Pancreas (tissue), 10 donors: ENCODE data around the gene MOXD1. TPM values are rescaled to one million over a fixed set of nuclear protein-coding genes. Genes with fewer than 3 reads are reported as not detected.
"Not testable (repeated sequence)": the region's sequence is repeated elsewhere in the genome, so short reads cannot be mapped to it uniquely, and the experiment has no call there.

Source experiments
- ATAC-seq, 4 donors: fragments of 200-7000 bp; cut with Tn5 transposase; one replicate each; pipeline versions ENCODE4 v1.8.0 to v1.9.1; 2020; ENCODE audit warnings: mild to moderate bottlenecking in 4 of 4, moderate library complexity in 4 of 4
- DNase-seq, 6 donors: peaks; one replicate each; pipeline ENCODE4 v3.0.0-alpha.2; 2020
- FAIRE-seq: peaks from 2 replicates; lab custom pipeline; 2012; peaks lifted over from hg19 to GRCh38; lab: Jason Lieb, UNC
- H3K27ac ChIP-seq, 4 donors: fragments of 200-600 bp; sonication (generic); 1 replicate in 3 of 4; 2 replicates in 1 of 4; pipeline versions ENCODE4 v1.5.0 to v1.8.0; 2020
- H3K27me3 ChIP-seq, 4 donors: fragments of 200-600 bp; one replicate each; pipeline ENCODE4 v1.8.0; 2021
- H3K36me3 ChIP-seq, 3 donors: fragments of 200-600 bp; sonication (generic) in 1 of 3; one replicate each; pipeline versions ENCODE4 v1.5.0 to v1.8.0; 2020 to 2021
- H3K4me1 ChIP-seq, 3 donors: fragments of 200-600 bp; one replicate each; pipeline ENCODE4 v1.8.0; 2021
- H3K4me3 ChIP-seq, 4 donors: fragments of 200-600 bp; sonication (generic) in 2 of 4; one replicate each; pipeline versions ENCODE4 v1.5.0 to v1.8.0; 2020 to 2021
- H3K9me3 ChIP-seq, 4 donors: fragments of 200-600 bp; one replicate each; pipeline ENCODE4 v1.8.0; 2021
- CTCF ChIP-seq, 4 donors: fragments of 200-600 bp; sonication (generic) in 3 of 4; IDR thresholded peaks; one replicate each; pipeline versions ENCODE4 v1.5.0 to v1.8.0; 2021; ENCODE audit warnings: antibody characterized with exemption in 4 of 4
- WGBS, 2 donors: extraction: QIAGEN DNeasy Blood & Tissue Kit; methylation state at CpG; one replicate each; pipeline ENCODE4 v1.1.7; 2013; 5-methylcytosine and 5-hydroxymethylcytosine counted together
- intact Hi-C, 3 donors: fragments of 100-400 bp; cut with DNase I; formaldehyde crosslinking; loops; one replicate each; pipeline versions ENCODE4 v1.11.1 to v1.14.2; 2022
- polyA plus RNA-seq, 2 donors: library from polyadenylated mRNA; stranded (reverse); fragments of 200-250 nt; gene quantifications; one replicate each; pipeline ENCODE4 v1.2.3, GENCODE V29; 2013
- total RNA-seq, 6 donors: library from RNA; stranded (reverse); fragmentation: NEBNext Ultra II Directional in 4 of 6; extraction: Animal tissue kit (Norgen Biotek cat#: 25700) in 4 of 6; gene quantifications; one replicate each; pipeline versions ENCODE4 v1.2.1 to v1.2.4, GENCODE V29; 2021 to 2023
- donor health status: healthy with polysubstance abuse.
- donor health status: DM: no; HTN: no; CAD: no; lungs with moderate emphysema.
- donor health status: DM: no; HTN: no; CAD: no.
- donor health status: control.
- donor health status: control.
- donor health status: Bipolar disorder and iron deficiency.
- donor health status: DM: yes; HTN: yes; CAD: no.
- donor health status: DM: no; HTN: no; CAD: no.
- donor health status: DM: no; HTN: no; CAD: no.
- donor health status: DM: yes; HTN: yes; CAD: no.

MOXD1 gene
- total and polyA plus RNA-seq, 8 donors = 0.30 to 13.9 (median 0.62) TPM

- H3K9me3 ChIP-seq = no peaks in the 10 kb centered on the region
- no peak for FAIRE-seq
- 43 to 54% methylated on average over 2 of the region's 2 CpGs for WGBS, 2 donors
Measured at GRCh38 chr6:132359886-132360285, 41.4 kb downstream of the MOXD1 start.

GRCh38 chr6:132357120-132357519, 44.2 kb downstream of the MOXD1 start:
- Histone ChIP-seq H3K36me3 (no peaks in the 10 kb centered on the region), H3K9me3 (no peaks in the 10 kb centered on the region), H3K4me1 (no peaks in the 10 kb centered on the region), H3K4me3 (no peak overlapping the region), H3K27me3 (no peaks in the 10 kb centered on the region), H3K27ac (no peak overlapping the region)
- ATAC-seq (no peak), FAIRE-seq (no peak), DNase-seq (no peak)
- TF ChIP-seq CTCF (IDR thresholded peaks at IDR 0.05) = no peak
- intact Hi-C loops = no loop called here

More at GRCh38 chr6:132359886-132360285, 41.4 kb downstream of the MOXD1 start:
- no peak for DNase-seq
- no peak overlapping the region for H3K27ac ChIP-seq
- no peak for ATAC-seq
- no peaks in the 10 kb centered on the region for H3K4me1 ChIP-seq
- no peaks in the 10 kb centered on the region for H3K27me3 ChIP-seq
- intact Hi-C loops = no loop called here
- H3K4me3 ChIP-seq = no peak overlapping the region
- TF ChIP-seq CTCF (IDR thresholded peaks at IDR 0.05) = no peak
- H3K36me3 ChIP-seq = no peaks in the 10 kb centered on the region

- ATAC-seq (no peak), FAIRE-seq (no peak), DNase-seq (peak in 2 of 6 donors; percentile 22 to 28)
- no peak for TF ChIP-seq CTCF (IDR thresholded peaks at IDR 0.05)
- Histone ChIP-seq H3K27me3 (no peaks in the 10 kb centered on the region), H3K4me1 (no peaks in the 10 kb centered on the region), H3K9me3 (no peaks in the 10 kb centered on the region), H3K36me3 (no peaks in the 10 kb centered on the region), H3K27ac (no peak overlapping the region), H3K4me3 (no peak overlapping the region)
- WGBS, 2 donors = 81 to 86% methylated on average over 7 of the region's 7 CpGs
- intact Hi-C loops = no loop called here
Measured at GRCh38 chr6:132354517-132355167, 46.6 kb downstream of the MOXD1 start.

GRCh38 chr6:132351986-132352385, 49.3 kb downstream of the MOXD1 start:
- H3K36me3 ChIP-seq, H3K4me1 ChIP-seq, H3K4me3 ChIP-seq, H3K9me3 ChIP-seq, intact Hi-C loops, ATAC-seq, H3K27me3 ChIP-seq, DNase-seq, H3K27ac ChIP-seq: not testable (repeated sequence)
- peak; percentile 45 for FAIRE-seq
- WGBS, 2 donors = 59 to 73% methylated on average over 3 of the region's 3 CpGs

- no peaks in the 10 kb centered on the region for H3K27me3 ChIP-seq
- DNase-seq (no peak), ATAC-seq (no peak), FAIRE-seq (no peak)
- H3K4me1 ChIP-seq = no peaks in the 10 kb centered on the region
- TF ChIP-seq CTCF (IDR thresholded peaks at IDR 0.05) = no peak
- H3K27ac ChIP-seq = no peak overlapping the region
- intact Hi-C loops = no loop called here
- no peak overlapping the region for H3K4me3 ChIP-seq
- no peaks in the 10 kb centered on the region for H3K36me3 ChIP-seq
- 51 to 52% methylated on average over 1 of the region's 1 CpG for WGBS, 2 donors
- H3K9me3 ChIP-seq = no peaks in the 10 kb centered on the region
Measured at GRCh38 chr6:132348231-132348630, 53.0 kb downstream of the MOXD1 start.
